Panc1 (cell line): ENCODE data around the gene IGF2R. TPM values are rescaled to one million over a fixed set of nuclear protein-coding genes. Genes with fewer than 3 reads are reported as not detected.
A peak's percentile ranks its signal among the peaks of the same experiment; 100 is the strongest.

Experiments used
- ATAC-seq: fragments of 200-7000 bp; cut with Tn5 transposase; 2 replicates; pipeline ENCODE4 v1.9.1; 2020; ENCODE audit warnings: mild to moderate bottlenecking, moderate library complexity
- BruUV-seq: library from RNA; stranded (reverse); fragments of 400-500 nt; replicated peaks from 2 replicates; lab custom pipeline; 2021; lab: Mats Ljungman, UMichigan
- CTCF ChIA-PET: fragments of 300-600 bp; sonication (Branson Sonifier 250); formaldehyde crosslinking; loops from one replicate; lab custom pipeline; 2022; ENCODE audit warnings: antibody characterized with exemption; lab: Charles Lee
- POLR2A ChIA-PET: fragments of 300-600 bp; sonication (Branson Sonifier 250); formaldehyde crosslinking; loops from one replicate; lab custom pipeline; 2022; ENCODE audit warnings: antibody characterized with exemption; lab: Charles Lee
- DNase-seq: peaks from one replicate; pipeline ENCODE4 v3.0.0-alpha.2; 2010; ENCODE audit warnings: low read depth, low spot score
- H3K27ac ChIP-seq: 2 replicates; pipeline ENCODE4 v1.5.1; 2011; ENCODE audit warnings: mild to moderate bottlenecking, low read length, inconsistent platforms
- H3K27me3 ChIP-seq: fragments of 200-500 bp; sonication (Bioruptor generic); 2 replicates; pipeline ENCODE4 v1.6.0; 2014; ENCODE audit warnings: low read length, inconsistent platforms; ENCODE audit not compliant: control insufficient read depth, insufficient read depth
- H3K36me3 ChIP-seq: fragments of 200-500 bp; sonication (Bioruptor generic); 2 replicates; pipeline ENCODE4 v1.5.1; 2014; ENCODE audit warnings: inconsistent platforms, mild to moderate bottlenecking, low read length, moderate library complexity; ENCODE audit not compliant: control insufficient read depth, insufficient read depth
- H3K4me1 ChIP-seq: 2 replicates; pipeline ENCODE4 v1.5.1; 2011; ENCODE audit warnings: inconsistent platforms, mild to moderate bottlenecking, low read length, moderate library complexity; ENCODE audit not compliant: control insufficient read depth, insufficient read depth
- H3K4me3 ChIP-seq, 2 experiments: 2 replicates each; pipeline ENCODE4 v1.5.1; 2011 to 2012; ENCODE audit warnings: low read depth in 2 of 2, low read length in 2 of 2, mild to moderate bottlenecking in 2 of 2, inconsistent platforms in 1 of 2, moderate library complexity in 1 of 2
- H3K9me3 ChIP-seq: fragments of 200-500 bp; sonication (Bioruptor generic); 2 replicates; pipeline ENCODE4 v1.5.1; 2014; ENCODE audit warnings: low read depth, mild to moderate bottlenecking, inconsistent platforms, low read length, moderate library complexity; ENCODE audit not compliant: control insufficient read depth, insufficient read depth
- REST ChIP-seq, 2 experiments: IDR thresholded peaks; 2 replicates each; pipeline ENCODE4 v1.6.1; 2011 to 2012; ENCODE audit warnings: low read depth in 2 of 2, control low read depth in 1 of 2, low read length in 1 of 2, mild to moderate bottlenecking in 1 of 2, moderate library complexity in 1 of 2; ENCODE audit not compliant: insufficient read depth in 1 of 2
- SIN3A ChIP-seq: IDR thresholded peaks from 2 replicates; pipeline ENCODE4 v1.6.1; 2012; ENCODE audit warnings: low read depth, mild to moderate bottlenecking, low read length, moderate library complexity, borderline replicate concordance; ENCODE audit not compliant: insufficient read depth
- TCF7L2 ChIP-seq: IDR thresholded peaks from 2 replicates; pipeline ENCODE4 v1.6.1; 2011; ENCODE audit warnings: mild to moderate bottlenecking, low read depth, low read length, inconsistent platforms
- in situ Hi-C: cut with HindIII; loops from 2 replicates; pipeline ENCODE4 v1.10.0; 2016; ENCODE audit warnings: low sequenced_read_pairs, low pct_unique_long_range_greater_than_20kb
- intact Hi-C: fragments of 100-400 bp; cut with micrococcal nuclease; formaldehyde crosslinking; loops from one replicate; pipeline ENCODE4 v1.10.0; 2022; ENCODE audit not compliant: unreplicated experiment
- total RNA-seq: library from RNA; stranded (reverse); gene quantifications from one replicate; pipeline ENCODE4 v1.2.1, GENCODE V29; 2021; ENCODE audit not compliant: unreplicated experiment
- TF ChIP-seq, protein P1 (sequence below): fragments of 450-650 bp; IDR thresholded peaks from 2 replicates; pipeline ENCODE4 v1.5.1; 2017; ENCODE audit warnings: mild to moderate bottlenecking

The IGF2R gene
- total RNA-seq, 1 experiment from 2014 or later: 163 TPM

GRCh38 chr6:160102956-160103824 lies 134.3 kb downstream of the IGF2R start:
- 0 out of 2 replicates have a peak, but pooled peaks have one; percentile 37 for ATAC-seq
- Histone ChIP-seq H3K27ac (no peak overlapping the region), H3K4me1 (no peaks in the 10 kb centered on the region), H3K27me3 (no peaks in the 10 kb centered on the region), H3K4me3 (no peak overlapping the region), H3K9me3 (no peaks in the 10 kb centered on the region), H3K36me3 (peaks cover 4% of the 10 kb centered on the region; the same call in 1 of the 2 replicates)
- in situ Hi-C loops (no loop called here), intact Hi-C loops (loop anchor here (10.0 kb wide), 1 partner anchor 238 kb away; no protein-coding TSS in a partner anchor)
- ChIA-PET POLR2A (no interaction called here), CTCF (interaction anchor here (0.7 kb wide), 1 partner anchor 14 kb away, joined by 5 read pairs; no protein-coding TSS in a partner anchor)
- DNase-seq: no peak
- TF ChIP-seq, protein P1, sequence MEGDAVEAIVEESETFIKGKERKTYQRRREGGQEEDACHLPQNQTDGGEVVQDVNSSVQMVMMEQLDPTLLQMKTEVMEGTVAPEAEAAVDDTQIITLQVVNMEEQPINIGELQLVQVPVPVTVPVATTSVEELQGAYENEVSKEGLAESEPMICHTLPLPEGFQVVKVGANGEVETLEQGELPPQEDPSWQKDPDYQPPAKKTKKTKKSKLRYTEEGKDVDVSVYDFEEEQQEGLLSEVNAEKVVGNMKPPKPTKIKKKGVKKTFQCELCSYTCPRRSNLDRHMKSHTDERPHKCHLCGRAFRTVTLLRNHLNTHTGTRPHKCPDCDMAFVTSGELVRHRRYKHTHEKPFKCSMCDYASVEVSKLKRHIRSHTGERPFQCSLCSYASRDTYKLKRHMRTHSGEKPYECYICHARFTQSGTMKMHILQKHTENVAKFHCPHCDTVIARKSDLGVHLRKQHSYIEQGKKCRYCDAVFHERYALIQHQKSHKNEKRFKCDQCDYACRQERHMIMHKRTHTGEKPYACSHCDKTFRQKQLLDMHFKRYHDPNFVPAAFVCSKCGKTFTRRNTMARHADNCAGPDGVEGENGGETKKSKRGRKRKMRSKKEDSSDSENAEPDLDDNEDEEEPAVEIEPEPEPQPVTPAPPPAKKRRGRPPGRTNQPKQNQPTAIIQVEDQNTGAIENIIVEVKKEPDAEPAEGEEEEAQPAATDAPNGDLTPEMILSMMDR: peak; percentile 75
- TF ChIP-seq REST (IDR thresholded peaks at IDR 0.05; ENCODE audit: insufficient read depth in 1 of 2, low read depth in 2 of 2, low read length in 1 of 2): no peak
- TF ChIP-seq SIN3A: no peak
- TF ChIP-seq TCF7L2: no peak
- no TSS peak for BruUV-seq

DNA sequence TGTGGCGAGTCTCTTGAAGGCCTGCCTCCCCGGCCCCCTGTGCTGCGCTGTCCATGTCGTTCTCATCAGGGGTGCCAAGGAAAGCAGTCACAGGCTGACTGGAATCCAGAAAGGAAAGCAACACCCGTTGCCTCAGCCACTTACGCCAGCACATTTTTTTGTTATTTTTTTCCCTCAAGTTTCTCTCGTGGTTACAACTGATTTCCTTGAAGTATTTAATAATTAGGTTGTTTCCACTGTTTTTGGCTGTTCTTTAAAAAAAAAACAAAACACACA lies 134.9 kb downstream of the IGF2R start:
- DNase-seq (no peak), ATAC-seq (no peak)
- intact Hi-C loops: loop anchor here (10.0 kb wide), 1 partner anchor 239 kb away; no protein-coding TSS in a partner anchor
- CTCF ChIA-PET: no interaction called here
- no TSS peak for BruUV-seq
- H3K27ac ChIP-seq: no peak overlapping the region
- in situ Hi-C loops: no loop called here
- POLR2A ChIA-PET: no interaction called here
- H3K36me3 ChIP-seq: peaks cover 4% of the 10 kb centered on the region; the same call in 1 of the 2 replicates
- H3K4me3 ChIP-seq: no peak overlapping the region
- H3K9me3 ChIP-seq: no peaks in the 10 kb centered on the region
- TF ChIP-seq, protein P1: no peak
- no peaks in the 10 kb centered on the region for H3K27me3 ChIP-seq
- no peaks in the 10 kb centered on the region for H3K4me1 ChIP-seq
